Smooth muscle cell (in vitro differentiated cells): ENCODE data around the gene PLAAT3. TPM values are rescaled to one million over a fixed set of nuclear protein-coding genes. Genes with fewer than 3 reads are reported as not detected.

Source experiments
- DNase-seq: peaks from one replicate; lab custom pipeline; 2025; ENCODE audit not compliant: unreplicated experiment; lab: John Stamatoyannopoulos, UW
- H2AFZ ChIP-seq: fragments of 200-600 bp; sonication (generic); 2 replicates; pipeline ENCODE4 v1.6.0; 2016; ENCODE audit warnings: antibody characterized with exemption, low read depth, mild to moderate bottlenecking
- H3F3A ChIP-seq: fragments of 200-600 bp; sonication (generic); 2 replicates; pipeline ENCODE4 v1.6.0; 2017; ENCODE audit warnings: antibody characterized with exemption, low read depth
- H3K27ac ChIP-seq: fragments of 200-600 bp; sonication (generic); 2 replicates; pipeline ENCODE4 v1.5.1; 2016; ENCODE audit warnings: low read depth, mild to moderate bottlenecking
- H3K27me3 ChIP-seq: fragments of 200-600 bp; sonication (generic); 2 replicates; pipeline ENCODE4 v1.6.1; 2016; ENCODE audit warnings: low read depth, mild to moderate bottlenecking
- H3K36me3 ChIP-seq: fragments of 200-600 bp; sonication (generic); 2 replicates; pipeline ENCODE4 v1.5.1; 2016; ENCODE audit warnings: low read depth
- H3K4me1 ChIP-seq: fragments of 200-600 bp; sonication (generic); 2 replicates; pipeline ENCODE4 v1.5.1; 2016; ENCODE audit warnings: low read depth
- H3K4me2 ChIP-seq: fragments of 200-600 bp; sonication (generic); 2 replicates; pipeline ENCODE4 v1.6.0; 2016; ENCODE audit warnings: mild to moderate bottlenecking
- H3K4me3 ChIP-seq: fragments of 200-600 bp; sonication (generic); 2 replicates; pipeline ENCODE4 v1.5.1; 2016; ENCODE audit warnings: mild to moderate bottlenecking
- H3K79me2 ChIP-seq: fragments of 200-600 bp; sonication (generic); 2 replicates; pipeline ENCODE4 v1.6.0; 2016; ENCODE audit warnings: low read depth, mild to moderate bottlenecking
- H3K9ac ChIP-seq: fragments of 200-600 bp; sonication (generic); 2 replicates; pipeline ENCODE4 v1.6.0; 2016; ENCODE audit warnings: low read depth
- H3K9me3 ChIP-seq: fragments of 200-600 bp; sonication (generic); replicated peaks from 2 replicates; pipeline ENCODE4 v1.5.1; 2016; ENCODE audit warnings: low read depth
- H4K20me1 ChIP-seq: fragments of 200-600 bp; sonication (generic); 2 replicates; pipeline ENCODE4 v1.6.0; 2016; ENCODE audit warnings: low read depth
- WGBS: methylation state at CpG from one replicate; pipeline ENCODE4 v1.1.7; 2016; ENCODE audit warnings: low lambda C conversion rate; 5-methylcytosine and 5-hydroxymethylcytosine counted together
- polyA plus RNA-seq: library from polyadenylated mRNA; unstranded; fragments of >200 nt; fragmentation: Nextera tagmentation; extraction: Ambion mirVana; gene quantifications from 2 replicates; pipeline ENCODE4 v1.2.1, GENCODE V29; 2016
- total RNA-seq: library from RNA; depleted of rRNA; stranded (reverse); fragments of >200 nt; gene quantifications from 2 replicates; pipeline ENCODE4 v1.2.3, GENCODE V29; 2014
- TF ChIP-seq, protein P1 (sequence below): fragments of 200-600 bp; sonication (generic); IDR thresholded peaks from 2 replicates; pipeline ENCODE4 v1.5.1; 2017; ENCODE audit warnings: borderline replicate concordance, mild to moderate bottlenecking, antibody characterized with exemption; ENCODE audit not compliant: insufficient read depth, poor library complexity, severe bottlenecking

Gene PLAAT3
- total and polyA plus RNA-seq, 2 experiments from 2014 or later: 0.90 to 5.2 TPM

DNA sequence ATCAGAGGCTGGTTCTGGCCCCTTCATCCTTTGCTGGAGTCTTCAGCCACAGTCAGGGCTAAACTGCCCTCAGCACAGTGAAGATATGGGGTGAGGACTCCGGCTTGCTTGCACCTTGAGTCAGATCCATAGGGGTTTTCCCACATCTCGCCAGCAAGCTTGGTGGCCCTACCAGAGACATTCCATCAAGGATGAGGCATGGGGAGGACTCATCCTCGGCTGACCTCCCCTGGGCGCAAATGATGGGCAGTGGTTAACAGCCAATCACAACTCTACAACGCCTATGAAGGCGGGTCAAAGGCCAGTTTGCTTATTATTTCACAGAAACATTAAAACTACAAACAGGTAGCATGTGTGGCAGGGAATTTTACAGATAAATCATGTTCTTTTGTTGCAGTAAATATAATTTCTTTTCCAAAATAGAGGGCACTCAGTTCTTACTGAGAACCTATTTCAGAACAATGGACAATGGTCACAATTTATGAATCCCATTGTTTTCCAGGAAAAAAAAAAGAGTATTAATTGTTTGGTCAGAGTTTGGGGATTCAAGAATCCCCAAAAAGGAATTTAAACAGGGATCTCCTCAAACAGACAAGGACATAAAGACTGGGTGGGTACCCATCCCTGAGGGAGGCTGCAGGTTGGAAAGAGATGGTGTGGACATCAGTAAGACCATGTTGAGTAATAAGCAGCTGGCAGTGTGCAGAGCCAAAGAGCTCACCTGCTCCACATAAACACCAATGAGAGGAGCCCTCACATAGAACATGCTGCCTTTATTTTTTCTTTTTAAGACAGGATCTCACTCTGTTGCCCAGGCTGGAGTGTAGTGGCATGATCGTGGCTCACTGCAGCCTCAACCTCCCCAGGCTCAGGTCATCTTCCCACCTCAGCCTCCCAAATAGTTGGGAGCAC lies 14.8 kb downstream of the PLAAT3 start:
- Histone ChIP-seq H3K4me1 (no peaks in the 10 kb centered on the region), H2AFZ (no peak overlapping the region), H3K27ac (no peak overlapping the region), H3K4me2 (no peak overlapping the region), H3K36me3 (no peaks in the 10 kb centered on the region), H3K4me3 (no peak overlapping the region), H3K9ac (no peak overlapping the region), H3K9me3 (no peaks in the 10 kb centered on the region), H3F3A (no peaks in the 10 kb centered on the region), H4K20me1 (no peaks in the 10 kb centered on the region), H3K79me2 (no peaks in the 10 kb centered on the region), H3K27me3 (no peaks in the 10 kb centered on the region)
- 80% methylated on average over 7 of the region's 7 CpGs for WGBS
- DNase-seq: no peak
- TF ChIP-seq, protein P1, sequence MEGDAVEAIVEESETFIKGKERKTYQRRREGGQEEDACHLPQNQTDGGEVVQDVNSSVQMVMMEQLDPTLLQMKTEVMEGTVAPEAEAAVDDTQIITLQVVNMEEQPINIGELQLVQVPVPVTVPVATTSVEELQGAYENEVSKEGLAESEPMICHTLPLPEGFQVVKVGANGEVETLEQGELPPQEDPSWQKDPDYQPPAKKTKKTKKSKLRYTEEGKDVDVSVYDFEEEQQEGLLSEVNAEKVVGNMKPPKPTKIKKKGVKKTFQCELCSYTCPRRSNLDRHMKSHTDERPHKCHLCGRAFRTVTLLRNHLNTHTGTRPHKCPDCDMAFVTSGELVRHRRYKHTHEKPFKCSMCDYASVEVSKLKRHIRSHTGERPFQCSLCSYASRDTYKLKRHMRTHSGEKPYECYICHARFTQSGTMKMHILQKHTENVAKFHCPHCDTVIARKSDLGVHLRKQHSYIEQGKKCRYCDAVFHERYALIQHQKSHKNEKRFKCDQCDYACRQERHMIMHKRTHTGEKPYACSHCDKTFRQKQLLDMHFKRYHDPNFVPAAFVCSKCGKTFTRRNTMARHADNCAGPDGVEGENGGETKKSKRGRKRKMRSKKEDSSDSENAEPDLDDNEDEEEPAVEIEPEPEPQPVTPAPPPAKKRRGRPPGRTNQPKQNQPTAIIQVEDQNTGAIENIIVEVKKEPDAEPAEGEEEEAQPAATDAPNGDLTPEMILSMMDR: no peak

DNA sequence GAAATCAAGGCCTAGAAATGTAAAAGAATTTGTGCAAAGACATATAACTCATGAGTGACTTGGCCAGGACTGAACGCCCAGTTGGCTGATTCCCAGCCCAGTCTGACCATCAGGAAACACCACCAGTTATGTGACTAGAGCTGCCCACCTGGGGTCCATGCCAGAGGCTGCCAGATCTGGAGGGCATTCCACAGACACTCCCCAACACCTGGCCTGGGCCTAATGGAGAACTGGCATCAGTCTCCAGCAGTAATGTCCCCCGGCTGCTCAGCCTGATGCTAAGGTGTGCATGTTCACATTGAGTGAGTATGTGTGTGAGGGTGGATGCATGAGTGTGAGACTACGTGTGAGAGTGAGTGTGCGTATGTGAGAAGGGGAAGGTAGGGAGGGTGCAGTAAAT lies 15.7 kb downstream of the PLAAT3 start:
- Histone ChIP-seq H3K27ac (no peak overlapping the region), H2AFZ (no peak overlapping the region), H3K4me2 (no peak overlapping the region), H3K4me3 (no peak overlapping the region), H3K4me1 (no peaks in the 10 kb centered on the region), H3K36me3 (no peaks in the 10 kb centered on the region), H3K27me3 (no peaks in the 10 kb centered on the region), H4K20me1 (no peaks in the 10 kb centered on the region), H3K9me3 (no peaks in the 10 kb centered on the region), H3K79me2 (no peaks in the 10 kb centered on the region), H3K9ac (no peak overlapping the region), H3F3A (no peaks in the 10 kb centered on the region)
- TF ChIP-seq, protein P1: no peak
- 66% methylated on average over 4 of the region's 4 CpGs for WGBS
- no peak for DNase-seq

DNA sequence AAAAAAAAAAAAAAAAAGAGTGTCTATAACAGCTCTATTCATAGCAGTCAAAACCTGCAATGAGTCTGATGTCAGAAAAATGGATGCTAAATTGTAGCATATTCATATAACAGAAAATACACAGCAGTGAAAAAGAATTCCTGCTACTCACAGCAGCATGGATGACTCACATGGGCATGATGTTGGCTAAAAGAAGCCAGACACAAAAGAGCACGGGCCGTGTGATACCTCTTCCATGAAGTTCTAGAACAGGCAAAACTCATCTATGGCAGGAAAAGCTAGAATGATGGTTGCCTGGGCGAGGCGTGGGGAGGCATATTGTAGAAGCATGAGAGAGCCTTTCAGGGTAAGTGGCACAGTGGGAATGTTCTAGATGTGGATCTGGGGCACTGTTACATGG lies 18.9 kb downstream of the PLAAT3 start:
- no peak for DNase-seq
- Histone ChIP-seq H3K9ac (no peak overlapping the region), H4K20me1 (no peaks in the 10 kb centered on the region), H3F3A (no peaks in the 10 kb centered on the region), H3K27me3 (no peaks in the 10 kb centered on the region), H3K36me3 (no peaks in the 10 kb centered on the region), H2AFZ (no peak overlapping the region), H3K4me1 (no peaks in the 10 kb centered on the region), H3K27ac (no peak overlapping the region), H3K4me3 (no peak overlapping the region), H3K4me2 (no peak overlapping the region), H3K79me2 (no peaks in the 10 kb centered on the region), H3K9me3 (no peaks in the 10 kb centered on the region)
- TF ChIP-seq, protein P1: no peak
- 75% methylated on average over 4 of the region's 4 CpGs for WGBS
